NCI-H69 (cell line): ENCODE results near the gene FN3K.
A peak's percentile ranks its signal among the peaks of the same experiment; 100 is the strongest.
"Not testable (repeated sequence)": the region's sequence is repeated elsewhere in the genome, so short reads cannot be mapped to it uniquely, and the experiment has no call there.

ENCODE experiments used
- DNase-seq: peaks from one replicate; lab custom pipeline; 2025; lab: John Stamatoyannopoulos, UW

FN3K gene

DNA sequence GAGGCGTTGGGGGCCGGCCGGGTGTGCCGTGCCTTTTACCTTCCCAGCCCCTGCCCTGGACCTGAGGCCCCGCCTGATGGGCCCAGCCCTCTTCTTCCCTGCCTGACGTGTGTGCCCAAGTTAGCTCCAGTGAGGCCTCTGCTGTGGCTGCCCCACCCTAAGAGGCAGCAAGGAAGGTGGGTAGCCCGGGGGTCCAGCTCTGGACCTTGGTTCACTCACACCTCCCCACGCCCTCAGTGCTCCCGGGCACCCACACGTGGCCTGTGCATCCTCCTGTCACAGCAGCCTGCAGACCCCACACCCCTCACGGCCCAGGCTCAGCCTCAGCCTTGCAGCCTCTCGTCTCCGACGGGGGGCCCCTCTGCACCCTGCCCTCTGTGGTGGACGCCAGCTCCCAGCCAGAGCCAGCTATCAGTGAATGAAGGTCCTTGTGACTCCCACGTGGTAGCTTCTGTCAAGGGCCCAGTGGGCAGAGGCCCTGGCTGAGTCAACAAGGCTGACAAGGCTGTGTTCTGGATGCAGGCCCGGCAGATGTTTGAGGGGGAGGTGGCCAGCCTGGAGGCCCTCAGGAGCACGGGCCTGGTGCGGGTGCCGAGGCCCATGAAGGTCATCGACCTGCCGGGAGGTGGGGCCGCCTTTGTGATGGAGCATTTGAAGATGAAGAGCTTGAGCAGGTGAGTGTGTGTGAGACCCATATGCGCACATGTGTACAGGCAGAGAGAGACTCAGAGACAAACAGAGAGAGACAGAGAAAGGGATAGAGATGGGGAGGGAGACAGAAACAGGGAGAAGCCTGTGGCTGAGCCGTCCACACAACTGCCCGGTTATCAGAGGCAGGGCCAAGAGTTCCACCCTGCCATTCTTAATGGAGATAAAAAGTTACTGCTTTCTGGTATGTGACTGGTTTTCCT is 2.8 kb downstream of the FN3K start:
- DNase-seq: no peak

DNA sequence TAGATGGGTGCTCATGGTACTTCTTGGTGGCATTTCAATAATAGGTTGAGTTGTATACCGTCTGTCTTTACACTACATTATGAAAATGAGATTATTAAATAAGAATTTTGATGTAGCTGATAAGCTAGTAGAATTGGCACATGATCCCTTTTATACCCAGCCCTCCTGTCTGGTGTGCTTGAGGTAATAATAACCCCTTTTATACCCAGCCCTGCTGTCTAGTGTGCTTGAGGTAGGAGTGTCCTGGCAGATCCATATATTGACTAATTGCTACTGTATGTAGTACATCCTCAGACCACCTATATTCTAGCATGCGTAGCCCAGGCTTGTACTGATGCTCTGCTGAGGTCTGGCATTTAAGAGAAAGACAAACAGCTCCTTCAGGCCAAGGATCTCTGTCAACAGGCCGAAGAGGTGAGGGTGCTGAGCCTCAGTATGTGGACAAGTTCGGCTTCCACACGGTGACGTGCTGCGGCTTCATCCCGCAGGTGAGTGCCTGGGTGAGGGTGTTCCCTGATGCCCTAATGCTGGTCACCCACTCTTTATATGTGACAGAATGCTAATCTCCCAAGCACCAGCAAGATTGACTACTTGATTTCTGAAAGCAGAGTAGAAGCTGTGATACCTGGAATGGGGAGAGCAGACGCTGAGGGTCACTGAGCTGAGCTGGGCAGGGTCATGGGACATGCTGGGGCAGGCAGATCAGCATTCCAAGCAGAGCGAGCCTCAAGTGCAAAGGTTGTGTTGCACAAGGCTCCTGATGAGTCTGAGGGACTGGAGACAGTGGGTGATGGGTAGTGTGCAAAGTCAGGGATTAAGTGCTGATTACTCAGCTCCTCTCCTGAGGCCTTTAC is 5.7 kb downstream of the FN3K start:
- DNase-seq: no peak

DNA sequence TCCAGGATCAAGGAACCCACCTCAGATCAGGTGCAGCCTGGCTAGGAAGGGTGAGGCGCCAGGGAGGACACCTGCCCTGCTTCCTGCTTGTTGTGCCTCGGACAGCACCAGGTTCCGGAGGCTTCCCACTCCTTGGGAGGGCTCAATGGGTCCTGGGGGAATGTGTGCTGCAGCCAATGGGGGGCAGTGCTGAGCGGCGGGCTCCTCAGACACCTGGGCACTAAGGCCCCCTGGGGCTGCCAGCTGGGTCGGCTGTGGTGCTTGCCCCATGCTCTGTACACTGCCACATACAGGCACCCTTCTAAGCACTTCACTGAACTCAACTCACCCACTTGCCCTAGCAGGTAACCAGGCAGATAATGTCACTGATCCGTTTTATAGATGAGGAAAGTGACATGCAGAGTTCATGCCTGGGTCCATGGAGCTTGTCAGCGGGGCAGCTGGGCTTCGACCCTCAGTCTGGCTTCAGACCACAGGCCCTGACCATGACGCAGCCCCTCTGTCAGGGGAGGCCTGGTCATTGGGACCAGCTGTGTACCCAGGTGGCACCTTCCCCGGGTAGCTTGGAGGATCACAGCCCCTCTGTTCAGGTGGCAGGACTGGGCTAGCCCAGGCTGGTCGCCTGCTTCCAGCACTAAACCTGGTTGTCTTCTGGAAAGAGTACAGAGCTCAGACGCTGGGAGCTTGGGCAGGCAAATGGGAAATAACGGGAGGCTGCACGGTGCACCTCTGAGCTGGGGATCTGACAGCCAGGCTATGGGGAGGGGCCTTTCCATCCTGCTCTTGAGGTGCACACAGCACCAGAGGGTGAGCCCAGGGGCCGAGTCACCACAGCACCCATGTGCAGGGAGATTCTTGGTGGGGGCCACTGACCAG is 8.2 kb downstream of the FN3K start:
- DNase-seq: no peak

DNA sequence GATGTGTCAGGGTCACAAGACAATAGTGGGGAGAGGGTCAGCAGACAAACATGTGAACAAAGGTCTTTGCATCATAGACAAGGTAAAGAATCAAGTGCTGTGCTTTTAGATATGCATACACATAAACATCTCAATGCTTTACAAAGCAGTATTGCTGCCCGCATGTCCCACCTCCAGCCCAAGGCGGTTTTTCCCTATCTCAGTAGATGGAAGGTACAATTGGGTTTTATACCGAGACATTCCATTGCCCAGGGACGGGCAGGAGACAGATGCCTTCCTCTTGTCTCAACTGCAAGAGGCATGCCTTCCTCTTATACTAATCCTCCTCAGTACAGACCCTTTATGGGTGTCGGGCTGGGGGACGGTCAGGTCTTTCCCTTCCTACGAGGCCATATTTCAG is 9.3 kb downstream of the FN3K start:
- not testable (repeated sequence) for DNase-seq

DNA sequence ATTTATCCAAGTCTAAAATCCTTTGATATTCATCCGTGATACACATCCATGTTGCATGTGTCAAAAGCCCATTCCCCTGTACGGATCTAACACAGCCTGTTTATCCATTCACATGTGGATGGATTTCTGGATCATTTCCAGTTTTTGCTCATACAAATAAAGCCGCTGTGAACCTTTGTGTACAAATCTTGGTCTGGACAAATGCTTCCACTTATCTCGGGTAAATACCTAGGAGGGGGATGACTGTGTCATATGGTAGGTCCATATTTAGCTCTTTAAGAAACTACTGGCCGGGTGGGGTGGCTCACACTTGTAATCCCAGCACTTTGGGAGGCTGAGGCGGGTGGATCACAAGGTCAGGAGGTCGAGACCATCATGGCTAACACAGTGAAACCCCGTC is 10.1 kb downstream of the FN3K start:
- peak; percentile 82 for DNase-seq

DNA sequence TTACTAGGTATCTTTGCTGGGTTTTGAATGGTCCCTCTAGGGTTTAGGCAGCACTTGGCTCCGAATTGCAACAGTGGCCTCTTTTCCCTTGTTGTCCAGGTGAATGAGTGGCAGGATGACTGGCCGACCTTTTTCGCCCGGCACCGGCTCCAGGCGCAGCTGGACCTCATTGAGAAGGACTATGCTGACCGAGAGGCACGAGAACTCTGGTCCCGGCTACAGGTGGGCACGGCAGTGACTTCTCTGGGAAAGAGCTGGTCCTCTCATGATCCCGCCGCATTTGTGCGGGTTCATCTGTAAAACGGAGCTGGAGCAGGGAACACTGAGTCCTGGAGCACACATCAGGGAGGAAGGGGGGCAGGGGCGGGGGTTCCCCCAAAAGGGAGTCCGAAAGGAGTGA is 13.3 kb downstream of the FN3K start:
- no peak for DNase-seq

DNA sequence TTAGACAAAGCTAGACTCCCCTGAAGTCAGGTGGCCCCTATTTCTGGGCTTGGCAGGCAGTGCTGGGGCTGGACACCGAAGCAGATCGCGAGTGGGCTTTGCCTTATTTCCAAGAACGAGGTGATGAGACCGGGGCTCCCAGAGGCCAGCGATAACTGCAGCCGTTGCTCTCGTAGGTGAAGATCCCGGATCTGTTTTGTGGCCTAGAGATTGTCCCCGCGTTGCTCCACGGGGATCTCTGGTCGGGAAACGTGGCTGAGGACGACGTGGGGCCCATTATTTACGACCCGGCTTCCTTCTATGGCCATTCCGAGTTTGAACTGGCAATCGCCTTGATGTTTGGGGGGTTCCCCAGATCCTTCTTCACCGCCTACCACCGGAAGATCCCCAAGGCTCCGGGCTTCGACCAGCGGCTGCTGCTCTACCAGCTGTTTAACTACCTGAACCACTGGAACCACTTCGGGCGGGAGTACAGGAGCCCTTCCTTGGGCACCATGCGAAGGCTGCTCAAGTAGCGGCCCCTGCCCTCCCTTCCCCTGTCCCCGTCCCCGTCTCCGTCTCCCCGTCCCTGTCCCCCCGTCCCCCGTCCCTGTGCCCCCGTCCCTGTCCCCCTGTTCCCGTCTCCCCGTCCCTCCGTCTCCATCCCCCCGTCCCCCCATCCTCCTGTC is 15.0 kb downstream of the FN3K start:
- DNase-seq: no peak

DNA sequence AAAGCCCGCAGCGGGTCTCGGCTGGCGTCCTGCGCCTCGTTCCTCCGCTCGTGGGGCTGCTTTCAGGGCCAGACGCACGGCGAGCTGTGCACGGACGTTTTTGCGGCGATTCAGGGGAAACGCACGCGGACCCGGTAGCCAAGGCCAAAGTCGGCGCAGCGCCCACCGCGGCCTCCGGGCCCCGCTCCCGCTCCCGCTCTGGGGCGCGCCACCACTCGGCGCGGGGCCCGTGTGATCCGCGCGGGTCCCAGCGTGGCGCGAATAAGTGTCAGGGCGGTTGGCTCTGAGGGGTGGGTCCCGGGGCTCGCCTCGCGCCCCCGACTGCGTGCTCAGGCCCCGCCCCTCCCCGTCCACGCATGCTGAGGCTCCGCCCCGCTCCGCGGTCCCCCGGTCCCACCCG is 15.8 kb downstream of the FN3K start:
- no peak for DNase-seq

DNA sequence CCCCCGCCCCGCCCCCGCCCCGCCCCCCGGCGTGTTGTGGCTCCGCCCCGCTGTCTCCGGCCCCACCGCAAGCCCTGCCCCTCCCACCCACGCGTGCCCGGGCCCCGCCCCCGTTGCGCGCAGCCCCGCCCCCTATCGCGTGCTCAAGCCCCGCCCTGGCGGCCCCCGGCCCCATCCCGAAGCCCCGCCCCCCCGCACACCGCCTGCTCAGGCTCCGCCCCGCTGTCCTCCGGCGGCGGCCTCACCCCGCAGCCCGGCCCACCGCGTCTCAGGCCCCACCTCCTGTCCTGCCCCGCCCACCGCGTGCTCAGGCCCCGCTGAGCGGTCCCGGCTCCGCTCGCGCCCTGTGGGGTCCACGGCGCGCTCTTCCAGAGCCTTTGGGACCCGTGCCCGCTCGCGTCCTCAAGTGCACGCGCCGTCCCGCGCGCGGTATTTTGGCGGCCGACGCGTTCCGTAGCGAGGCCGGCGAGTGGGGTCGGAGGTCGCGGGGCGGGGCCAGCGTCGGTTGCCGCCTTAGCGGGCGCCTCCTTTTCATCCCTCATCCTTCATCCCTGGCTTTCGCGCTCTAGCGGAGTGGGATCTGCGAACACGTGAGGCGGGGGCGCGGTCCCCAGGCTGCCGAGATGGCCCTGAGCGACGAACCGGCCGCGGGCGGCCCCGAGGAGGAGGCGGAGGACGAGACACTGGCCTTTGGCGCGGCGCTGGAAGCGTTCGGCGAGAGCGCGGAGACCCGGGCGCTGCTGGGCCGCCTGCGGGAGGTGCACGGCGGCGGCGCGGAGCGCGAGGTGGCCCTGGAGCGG is 16.4 kb downstream of the FN3K start, which contains the start of gene TBCD:
Gene TBCD (plus strand): TSS at position 495 of the 800 bp plus-strand sequence. CDS start 129 bp downstream, at position 624.
- DNase-seq: peak; percentile 97

DNA sequence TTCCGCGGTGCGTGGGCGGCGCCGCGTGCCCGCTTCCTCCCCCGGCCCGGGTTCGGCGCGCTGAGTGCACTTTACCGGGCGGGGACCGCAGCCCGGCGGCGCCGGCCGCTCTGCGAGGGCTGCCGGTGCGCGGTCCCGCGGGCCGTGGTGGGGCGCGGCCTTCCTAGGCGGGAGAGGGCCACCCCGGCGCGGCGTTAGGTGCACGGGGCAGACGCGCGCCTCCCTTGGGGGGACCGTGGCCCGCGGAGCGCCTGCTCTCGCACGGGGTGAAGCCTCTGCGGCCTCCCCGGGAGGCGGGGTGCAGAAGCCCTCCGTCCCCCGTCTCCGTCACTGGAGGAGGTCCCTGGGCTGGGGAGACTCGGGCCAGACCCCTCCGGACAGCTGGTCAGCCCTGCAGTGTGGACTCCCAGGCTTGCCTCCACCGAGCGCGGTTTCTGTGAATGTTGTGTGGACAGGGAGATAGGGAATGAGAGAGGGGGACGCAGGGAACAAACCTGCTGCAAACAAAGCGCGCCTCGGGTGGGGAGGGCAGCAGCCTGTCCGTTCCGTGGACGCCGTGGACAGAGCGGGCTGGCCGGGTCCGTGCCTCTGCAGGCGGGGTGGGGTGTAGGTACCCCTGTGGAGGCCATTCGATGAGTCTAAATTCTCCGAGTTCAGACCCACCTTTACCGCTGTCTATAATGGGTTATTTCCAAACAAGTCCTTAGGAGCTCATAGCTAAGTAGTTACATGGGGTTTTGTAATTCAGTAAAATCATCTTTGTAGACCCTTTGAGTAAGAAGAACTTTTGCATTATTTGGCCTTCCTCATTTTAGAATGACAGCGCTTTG is 17.2 kb downstream of the FN3K start:
- DNase-seq: peak; percentile 70

DNA sequence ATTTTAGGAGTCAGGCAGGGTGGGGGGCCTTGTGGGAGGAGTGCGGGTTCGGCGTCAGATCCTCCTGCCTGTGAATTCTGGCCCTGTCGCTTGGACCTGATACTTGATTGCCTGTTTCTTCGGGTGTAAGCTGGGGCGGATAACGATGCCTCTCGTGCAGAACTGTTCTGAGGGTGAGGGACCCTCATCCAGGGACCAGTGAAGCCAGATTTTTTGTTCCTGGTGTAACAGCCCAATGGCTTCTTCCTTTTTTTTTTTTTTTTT is 17.7 kb downstream of the FN3K start:
- DNase-seq: no peak

DNA sequence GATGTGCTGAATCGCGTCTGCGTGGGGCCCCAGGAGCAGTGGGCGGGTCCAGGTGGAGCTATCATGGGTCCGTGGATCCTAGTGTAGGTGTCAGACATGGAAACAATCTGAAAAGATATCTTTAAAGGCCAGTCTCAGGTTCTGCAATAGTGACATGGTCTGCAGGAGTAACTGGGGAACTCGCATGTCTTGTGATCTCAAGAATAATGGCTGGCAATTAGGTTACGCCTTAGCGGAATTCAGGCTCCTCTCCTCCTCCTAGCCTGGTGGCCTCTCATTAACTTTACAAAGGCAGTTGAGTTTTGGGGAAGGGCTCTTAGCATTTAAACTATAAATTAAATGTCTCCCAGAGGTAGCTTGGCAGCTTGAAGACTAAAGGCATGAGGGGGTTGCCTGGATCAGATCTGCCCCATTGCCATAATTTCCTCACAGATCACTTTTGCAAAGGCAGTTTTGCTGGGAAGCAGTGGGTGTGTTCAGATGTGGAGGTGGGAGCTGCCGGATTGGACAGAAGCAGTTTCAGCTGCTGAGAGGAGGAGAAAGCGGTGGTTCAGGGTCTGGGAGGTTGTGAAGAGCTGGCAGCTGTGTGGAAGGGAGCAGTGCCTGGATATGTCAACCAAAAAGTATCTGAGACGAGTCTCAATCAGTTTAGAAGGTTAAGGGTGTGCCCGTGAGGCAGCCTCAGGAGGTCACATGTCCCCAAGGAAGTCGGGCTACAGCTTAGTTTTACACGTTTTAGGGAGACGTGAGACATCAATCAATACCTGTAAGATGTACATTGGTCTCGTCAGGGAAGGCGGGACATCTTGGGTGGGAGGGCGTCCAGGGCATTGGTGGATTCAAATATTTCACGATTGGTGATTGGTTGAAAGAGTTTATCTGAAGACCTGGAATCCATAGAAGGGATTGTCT is 19.1 kb downstream of the FN3K start:
- DNase-seq: peak; percentile 39

DNA sequence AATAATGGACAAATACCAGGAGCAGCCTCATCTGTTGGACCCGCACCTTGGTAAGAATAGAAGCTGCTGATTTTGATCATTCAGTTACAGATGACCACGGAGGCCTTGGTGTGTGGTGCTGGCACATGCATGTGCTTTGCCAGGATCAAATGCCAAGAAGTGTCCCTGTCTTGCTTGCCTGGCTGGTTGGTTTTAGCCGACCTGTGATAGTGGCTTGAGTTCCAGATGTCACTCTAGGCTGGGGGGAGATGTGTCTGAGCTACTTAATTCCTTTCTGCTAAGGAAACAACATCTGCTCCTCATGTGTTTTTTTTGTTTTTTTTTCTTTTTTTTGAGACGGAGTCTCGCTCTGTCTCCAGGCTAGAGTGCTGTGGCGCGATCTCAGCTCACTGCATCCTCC is 20.8 kb downstream of the FN3K start:
- no peak for DNase-seq

DNA sequence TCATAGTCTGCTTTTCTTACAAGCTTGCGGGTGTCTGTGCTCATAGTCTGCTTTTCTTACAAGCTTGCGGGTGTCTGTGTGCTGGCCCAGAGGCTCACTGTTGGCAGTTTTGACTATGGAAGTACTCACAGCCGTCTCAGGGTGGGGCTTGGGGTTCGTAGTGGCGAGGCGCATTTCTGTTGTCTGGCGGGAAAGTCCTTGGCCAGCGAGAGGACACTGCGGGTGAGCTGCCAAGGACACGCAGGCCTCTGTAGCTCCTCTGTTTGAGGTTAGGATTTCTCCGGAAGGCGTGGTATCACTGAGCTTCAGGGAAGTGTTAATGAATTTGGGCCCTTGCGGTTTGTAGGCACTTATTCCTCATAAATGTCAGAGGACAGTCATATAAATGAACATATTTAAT is 30.0 kb downstream of the FN3K start:
- DNase-seq: no peak

DNA sequence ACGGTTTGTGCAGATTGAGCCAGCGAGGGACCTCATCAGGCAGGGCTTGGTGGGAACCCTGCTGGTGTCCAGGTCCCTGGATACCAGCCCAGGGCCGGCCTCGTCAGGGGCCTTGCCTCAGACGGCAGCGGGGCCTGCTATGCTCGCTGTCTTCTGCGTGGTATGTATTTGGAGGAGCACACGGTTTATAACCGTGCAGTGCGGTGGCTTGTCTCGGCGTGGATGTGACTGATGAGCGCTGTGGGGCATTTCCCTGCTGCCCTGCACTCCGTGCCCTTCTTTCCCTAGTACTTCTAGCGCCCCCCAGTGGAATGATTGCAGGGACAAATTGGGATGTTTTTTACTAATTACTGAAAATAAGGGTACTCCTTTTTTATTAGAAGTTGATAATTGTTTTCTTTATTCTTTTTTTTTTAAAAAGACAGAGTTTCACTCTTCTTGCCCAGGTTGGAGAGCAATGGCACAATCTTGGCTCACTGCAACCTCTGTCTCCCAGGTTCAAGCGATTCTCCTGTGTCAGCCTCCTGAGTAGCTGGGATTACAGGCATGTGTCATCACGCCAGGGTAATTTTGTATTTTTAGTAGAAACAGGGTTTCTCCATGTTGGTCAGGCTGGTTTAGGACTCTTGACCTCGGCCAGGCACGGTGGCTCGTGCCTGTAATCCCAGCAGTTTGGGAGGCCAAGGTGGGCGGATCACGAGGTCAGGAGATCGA is 31.8 kb downstream of the FN3K start:
- peak; percentile 56 for DNase-seq

DNA sequence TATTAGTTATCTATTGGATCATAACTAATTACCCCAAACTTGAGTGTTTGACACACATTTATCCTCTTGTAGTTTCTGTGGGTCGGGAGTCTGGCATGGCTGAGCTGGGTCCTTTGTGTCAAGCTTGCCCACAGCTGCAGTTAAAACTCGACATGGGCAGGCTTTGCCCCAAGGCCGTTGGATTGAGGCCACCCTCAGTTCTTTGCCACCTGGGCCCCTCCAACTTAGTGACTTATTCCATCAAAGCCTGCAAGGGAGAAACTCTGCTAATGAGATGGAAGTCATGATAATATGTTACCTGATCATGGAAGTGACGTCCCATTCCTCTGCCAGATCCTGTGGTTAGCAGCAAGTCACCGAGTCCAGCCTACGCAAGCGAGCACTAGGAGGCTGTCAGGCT is 33.6 kb downstream of the FN3K start:
- DNase-seq: no peak

DNA sequence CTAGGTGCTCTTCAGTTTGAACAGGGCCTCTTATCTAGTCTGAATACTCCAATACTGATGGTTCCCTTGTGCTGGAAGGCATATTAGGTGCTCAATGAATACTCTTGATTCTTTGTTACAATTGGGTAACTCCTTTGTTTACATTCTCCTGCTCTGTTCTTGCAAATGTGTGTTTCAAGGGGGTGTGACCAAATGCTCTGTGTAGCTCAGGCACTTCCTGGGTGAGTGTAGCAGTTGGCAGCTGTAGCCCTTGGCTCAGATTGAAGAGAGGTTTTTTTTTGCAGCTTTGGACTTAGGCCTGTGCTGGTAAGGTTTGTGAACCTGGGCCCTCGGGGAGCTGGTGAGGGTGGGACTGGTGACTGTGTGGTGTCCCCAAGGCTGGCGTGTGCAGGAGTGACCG is 36.6 kb downstream of the FN3K start:
- no peak for DNase-seq

DNA sequence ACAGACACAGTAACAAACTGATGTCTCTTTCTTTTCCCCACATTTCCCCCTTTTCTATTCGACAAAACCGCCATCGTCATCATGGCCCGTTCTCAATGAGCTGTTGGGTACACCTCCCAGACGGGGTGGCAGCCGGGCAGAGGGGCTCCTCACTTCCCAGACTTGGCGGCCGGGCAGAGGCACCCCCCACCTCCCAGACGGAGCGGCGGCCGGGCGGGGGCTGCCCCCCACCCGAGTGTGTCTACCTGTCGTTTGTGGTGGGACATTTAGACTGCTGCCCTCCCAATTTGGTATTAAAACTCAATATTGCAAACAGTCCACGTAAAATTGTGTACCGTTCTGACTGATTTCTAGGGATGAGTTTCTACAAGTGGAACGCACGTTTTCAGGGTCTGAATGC is 39.0 kb downstream of the FN3K start:
- not testable (repeated sequence) for DNase-seq
